Measurements from ENCODE around the gene PRELID1. TPM values are rescaled to one million over a fixed set of nuclear protein-coding genes. Genes with fewer than 3 reads are reported as not detected.

The PRELID1 gene
- total and polyA plus RNA-seq, 10 of the 15 experiments (the other 5 are each of a cell fraction or from before 2014, with no cell fraction given) = 30.9 to 584 (median 254) TPM

- Histone ChIP-seq H3K4me1 (ENCODE audit: control insufficient read depth, insufficient read depth, low read length) (peaks cover 42% of the 10 kb centered on the region), H3K9me3 (replicated peaks; ENCODE audit: control insufficient read depth, insufficient read depth, low read length) (no peaks in the 10 kb centered on the region), H3K27ac (ENCODE audit: control insufficient read depth, insufficient read depth) (peak overlapping the region; percentile 87), H3K9ac (ENCODE audit: control insufficient read depth, insufficient read depth, low read length) (peak overlapping the region; percentile 72), H3K4me3 (peak overlapping the region; percentile 75), H3K27me3 (replicated peaks in 1 of 2; ENCODE audit: control insufficient read depth in 2 of 2, insufficient read depth in 2 of 2, low read length in 1 of 2) (no peaks in the 10 kb centered on the region), H3K79me2 (ENCODE audit: control insufficient read depth, insufficient read depth, low read length) (peaks cover 48% of the 10 kb centered on the region), H3K4me2 (ENCODE audit: control insufficient read depth, insufficient read depth) (peak overlapping the region; percentile 78), H4K20me1 (ENCODE audit: control insufficient read depth, insufficient read depth) (no peaks in the 10 kb centered on the region), H3K36me3 (ENCODE audit: control insufficient read depth in 2 of 2, insufficient read depth in 2 of 2, low read length in 1 of 2) (peaks cover 5 to 20% of the 10 kb centered on the region in 2 experiments), H2AFZ (ENCODE audit: control insufficient read depth, low read depth, low read length) (no peak overlapping the region)
- WGBS (ENCODE audit: insufficient coverage, insufficient replicate concordance, low lambda C conversion rate, missing lambda C conversion rate) = 28% methylated on average over 24 of the region's 24 CpGs
- ChIA-PET POLR2A (interaction anchor here (0.9 to 2.2 kb wide), 10 partner anchors 10 to 812 kb away, joined by 3 to 11 read pairs (median 4); partner anchors contain the start of genes NSD1 and RGS14), CTCF (interaction anchor here (1.0 to 3.6 kb wide), 6 partner anchors 58 to 231 kb away, joined by 3 to 35 read pairs (median 5); no protein-coding TSS in a partner anchor), RAD21 (ENCODE audit: unreplicated experiment) (interaction anchor here (1.2 to 2.3 kb wide), 4 partner anchors 10 to 188 kb away, joined by 4 to 12 read pairs (median 9); no protein-coding TSS in a partner anchor), SMC1A (ENCODE audit: uncharacterized antibody, unreplicated experiment) (interaction anchor here (1.0 kb wide), 1 partner anchor 149 kb away, joined by 3 read pairs; no protein-coding TSS in a partner anchor)
- peak; percentile 7; the same call in 2 of the 3 replicates for ATAC-seq
- BruUV-seq (replicated peaks) = no TSS peak
- TF ChIP-seq CTCF (IDR thresholded peaks at IDR 0.05 in 2 of 3, conservative IDR thresholded peaks at IDR 0.05 in 1 of 3; ENCODE audit: control insufficient read depth in 2 of 3, extremely low read depth in 1 of 3, insufficient read depth in 1 of 3, low read depth in 3 of 3, low read length in 3 of 3) (0 out of 6 replicates have a peak, but pooled peaks of 1 of the 3 experiments have one; percentile 14), PML (IDR thresholded peaks at IDR 0.05; ENCODE audit: low read length) (no peak), POLR2AphosphoS5 (IDR thresholded peaks at IDR 0.05; ENCODE audit: low read length) (peak; percentile 19; the same call in 1 of the 2 replicates)
- TF ChIP-seq, protein P1, sequence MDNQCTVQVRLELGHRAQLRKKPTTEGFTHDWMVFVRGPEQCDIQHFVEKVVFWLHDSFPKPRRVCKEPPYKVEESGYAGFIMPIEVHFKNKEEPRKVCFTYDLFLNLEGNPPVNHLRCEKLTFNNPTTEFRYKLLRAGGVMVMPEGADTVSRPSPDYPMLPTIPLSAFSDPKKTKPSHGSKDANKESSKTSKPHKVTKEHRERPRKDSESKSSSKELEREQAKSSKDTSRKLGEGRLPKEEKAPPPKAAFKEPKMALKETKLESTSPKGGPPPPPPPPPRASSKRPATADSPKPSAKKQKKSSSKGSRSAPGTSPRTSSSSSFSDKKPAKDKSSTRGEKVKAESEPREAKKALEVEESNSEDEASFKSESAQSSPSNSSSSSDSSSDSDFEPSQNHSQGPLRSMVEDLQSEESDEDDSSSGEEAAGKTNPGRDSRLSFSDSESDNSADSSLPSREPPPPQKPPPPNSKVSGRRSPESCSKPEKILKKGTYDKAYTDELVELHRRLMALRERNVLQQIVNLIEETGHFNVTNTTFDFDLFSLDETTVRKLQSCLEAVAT (IDR thresholded peaks at IDR 0.05) = 0 out of 2 replicates have a peak, but pooled peaks have one; percentile 16
- no peak for DNase-seq (ENCODE audit: low read depth, low spot score)
- in situ Hi-C loops (cut with MboI) = no loop called here
- no peak for FAIRE-seq
- intact Hi-C loops (cut with micrococcal nuclease; ENCODE audit: unreplicated experiment) = loop anchor here (5.0 to 10.0 kb wide), 3 partner anchors 165 to 292 kb away; partner anchors contain the start of gene TMED9
Observed at GRCh38 chr5:177302354-177303110, 1.1 kb upstream of the PRELID1 start.
